Measurements from ENCODE around the gene C16orf95.
"Not testable (repeated sequence)": the region's sequence is repeated elsewhere in the genome, so short reads cannot be mapped to it uniquely, and the experiment has no call there.

Gene C16orf95

GRCh38 chr16:87316923-87317749, at the start of gene C16orf95:
Gene C16orf95 (minus strand): TSS chr16:87317392. CDS start chr16:87317242, 150 bp downstream.
- Mint-ChIP-seq H3K27ac (peak within 1 kb of the TSS; percentile 98 to 99), H3K27me3 (no peaks in the 10 kb centered on the region), H3K4me3 (peak within 1 kb of the TSS; percentile 90 to 98), H3K4me1 (peaks cover 33% of the 10 kb centered on the region), H3K9me3 (no peaks in the 10 kb centered on the region)
- DNase-seq: peak; percentile 95
- peak; percentile 96 for ATAC-seq

GRCh38 chr16:87366930-87367329, 49.7 kb upstream of the C16orf95 start:
- H3K4me1 Mint-ChIP-seq: peaks cover 74% of the 10 kb centered on the region
- H3K27ac Mint-ChIP-seq: peak overlapping the region in 1 of 2 donors; percentile 13
- H3K9me3 Mint-ChIP-seq: no peaks in the 10 kb centered on the region
- no peaks in the 10 kb centered on the region for H3K27me3 Mint-ChIP-seq
- H3K4me3 Mint-ChIP-seq: no peak overlapping the region
- ATAC-seq (no peak), DNase-seq (no peak)

- ATAC-seq (no peak), DNase-seq (no peak)
- Mint-ChIP-seq H3K27me3 (no peaks in the 10 kb centered on the region), H3K4me3 (no peak overlapping the region), H3K27ac (no peak overlapping the region), H3K4me1 (peaks cover 68% of the 10 kb centered on the region), H3K9me3 (no peaks in the 10 kb centered on the region)
These were observed 49.1 kb upstream of the C16orf95 start for GRCh38 chr16:87366288-87366687.

GRCh38 chr16:87365021-87365713, 48.0 kb upstream of the C16orf95 start:
- H3K4me3 Mint-ChIP-seq: no peak overlapping the region
- DNase-seq (no peak), ATAC-seq (no peak)
- H3K27me3 Mint-ChIP-seq: no peaks in the 10 kb centered on the region
- no peaks in the 10 kb centered on the region for H3K9me3 Mint-ChIP-seq
- peaks cover 63% of the 10 kb centered on the region for H3K4me1 Mint-ChIP-seq
- no peak overlapping the region for H3K27ac Mint-ChIP-seq

- Mint-ChIP-seq H3K9me3 (no peaks in the 10 kb centered on the region), H3K4me1 (peaks cover 53% of the 10 kb centered on the region), H3K27me3 (no peaks in the 10 kb centered on the region), H3K27ac (peak overlapping the region; percentile 24 to 71), H3K4me3 (peak overlapping the region in 1 of 2 donors; percentile 48)
- DNase-seq (no peak), ATAC-seq (no peak)
These were observed 46.7 kb upstream of the C16orf95 start for GRCh38 chr16:87363771-87364455.

- ATAC-seq, H3K27me3 Mint-ChIP-seq, H3K4me3 Mint-ChIP-seq, DNase-seq, H3K9me3 Mint-ChIP-seq: not testable (repeated sequence)
- Mint-ChIP-seq H3K27ac (peak overlapping the region in 1 of 2 donors; percentile 71), H3K4me1 (peaks cover 44% of the 10 kb centered on the region)
These were observed 45.8 kb upstream of the C16orf95 start for GRCh38 chr16:87362828-87363559.

- peak overlapping the region in 1 of 2 donors; percentile 71 for H3K27ac Mint-ChIP-seq
- ATAC-seq (no peak), DNase-seq (no peak)
- H3K4me1 Mint-ChIP-seq: peaks cover 35% of the 10 kb centered on the region
- H3K9me3 Mint-ChIP-seq: no peaks in the 10 kb centered on the region
- H3K4me3 Mint-ChIP-seq: no peak overlapping the region
- no peaks in the 10 kb centered on the region for H3K27me3 Mint-ChIP-seq
These were observed 44.9 kb upstream of the C16orf95 start for GRCh38 chr16:87361916-87362619.

- DNase-seq (no peak), ATAC-seq (no peak)
- Mint-ChIP-seq H3K27ac (peak overlapping the region in 1 of 2 donors; percentile 67), H3K9me3 (no peaks in the 10 kb centered on the region), H3K4me1 (peaks cover 28% of the 10 kb centered on the region), H3K27me3 (no peaks in the 10 kb centered on the region), H3K4me3 (no peak overlapping the region)
These were observed 43.8 kb upstream of the C16orf95 start for GRCh38 chr16:87360862-87361610.

GRCh38 chr16:87359121-87359520, 41.9 kb upstream of the C16orf95 start:
- no peak overlapping the region for H3K4me3 Mint-ChIP-seq
- DNase-seq: no peak
- no peaks in the 10 kb centered on the region for H3K9me3 Mint-ChIP-seq
- no peaks in the 10 kb centered on the region for H3K27me3 Mint-ChIP-seq
- no peak for ATAC-seq
- H3K27ac Mint-ChIP-seq: peak overlapping the region in 1 of 2 donors; percentile 71
- H3K4me1 Mint-ChIP-seq: peaks cover 14% of the 10 kb centered on the region

- H3K4me1 Mint-ChIP-seq: peaks cover 9% of the 10 kb centered on the region
- no peaks in the 10 kb centered on the region for H3K27me3 Mint-ChIP-seq
- H3K9me3 Mint-ChIP-seq: no peaks in the 10 kb centered on the region
- no peak for ATAC-seq
- H3K27ac Mint-ChIP-seq: peak overlapping the region in 1 of 2 donors; percentile 42
- DNase-seq: no peak
- H3K4me3 Mint-ChIP-seq: no peak overlapping the region
These were observed 41.5 kb upstream of the C16orf95 start for GRCh38 chr16:87358696-87359095.

- peaks cover 6% of the 10 kb centered on the region for H3K4me1 Mint-ChIP-seq
- H3K27ac Mint-ChIP-seq: no peak overlapping the region
- ATAC-seq (no peak), DNase-seq (no peak)
- H3K27me3 Mint-ChIP-seq: no peaks in the 10 kb centered on the region
- no peak overlapping the region for H3K4me3 Mint-ChIP-seq
- H3K9me3 Mint-ChIP-seq: no peaks in the 10 kb centered on the region
These were observed 41.1 kb upstream of the C16orf95 start for GRCh38 chr16:87358250-87358649.

GRCh38 chr16:87356491-87356853, 39.3 kb upstream of the C16orf95 start:
- peaks cover 6% of the 10 kb centered on the region for H3K4me1 Mint-ChIP-seq
- no peak overlapping the region for H3K4me3 Mint-ChIP-seq
- ATAC-seq (no peak), DNase-seq (no peak)
- H3K27me3 Mint-ChIP-seq: no peaks in the 10 kb centered on the region
- H3K27ac Mint-ChIP-seq: peak overlapping the region; percentile 12 to 49
- no peaks in the 10 kb centered on the region for H3K9me3 Mint-ChIP-seq

GRCh38 chr16:87353613-87354012, 36.4 kb upstream of the C16orf95 start:
- no peaks in the 10 kb centered on the region for H3K9me3 Mint-ChIP-seq
- ATAC-seq (no peak), DNase-seq (no peak)
- no peaks in the 10 kb centered on the region for H3K4me1 Mint-ChIP-seq
- no peak overlapping the region for H3K4me3 Mint-ChIP-seq
- H3K27ac Mint-ChIP-seq: no peak overlapping the region
- H3K27me3 Mint-ChIP-seq: no peaks in the 10 kb centered on the region

GRCh38 chr16:87352818-87353217, 35.6 kb upstream of the C16orf95 start:
- no peak overlapping the region for H3K27ac Mint-ChIP-seq
- peaks cover 8% of the 10 kb centered on the region for H3K4me1 Mint-ChIP-seq
- H3K9me3 Mint-ChIP-seq: no peaks in the 10 kb centered on the region
- H3K27me3 Mint-ChIP-seq: no peaks in the 10 kb centered on the region
- H3K4me3 Mint-ChIP-seq: no peak overlapping the region
- DNase-seq (no peak), ATAC-seq (no peak)

Data from stimulated activated naive CD8-positive, alpha-beta T cell treated with anti-CD3 and anti-CD28 coated beads, Interleukin-15, amount 100 ng/mL, for 72 hours (primary cell).